ENCODE measurements around the gene ANKS1A.

ANKS1A gene

GRCh38 chr6:35071347-35071994 is 182.4 kb downstream of the ANKS1A start:
- Histone ChIP-seq H3K9me2 (replicated peaks; ENCODE audit: control insufficient read depth, low read length) (no peaks in the 10 kb centered on the region), H4K20me1 (ENCODE audit: control insufficient read depth, insufficient read depth, low read depth, low read length) (no peaks in the 10 kb centered on the region), H3K4me3 (ENCODE audit: low read length) (no peak overlapping the region), H3K27me3 (ENCODE audit: control insufficient read depth, low read length) (no peaks in the 10 kb centered on the region), H3K4me2 (ENCODE audit: low read length) (no peak overlapping the region), H3K9me3 (ENCODE audit: control insufficient read depth, insufficient read depth, low read length) (no peaks in the 10 kb centered on the region), H3F3A (ENCODE audit: control insufficient read depth, insufficient read depth) (no peaks in the 10 kb centered on the region), H3K4me1 (ENCODE audit: control insufficient read depth, low read length) (no peaks in the 10 kb centered on the region), H3K27ac (ENCODE audit: low read depth, low read length) (no peak overlapping the region), H3K36me3 (ENCODE audit: control insufficient read depth, low read length) (no peaks in the 10 kb centered on the region), H3K79me2 (ENCODE audit: control insufficient read depth, low read length) (no peaks in the 10 kb centered on the region)
- TF ChIP-seq CTCF (IDR thresholded peaks at IDR 0.05; ENCODE audit: low read depth, low read length, poor library complexity, severe bottlenecking) (no peak), EZH2phosphoT487 (IDR thresholded peaks at IDR 0.05; ENCODE audit: borderline replicate concordance, low read length) (no peak)

GRCh38 chr6:35072051-35072697 is 183.1 kb downstream of the ANKS1A start:
- no peak overlapping the region for H3K4me2 ChIP-seq (ENCODE audit: low read length)
- no peak overlapping the region for H3K4me3 ChIP-seq (ENCODE audit: low read length)
- H3K4me1 ChIP-seq (ENCODE audit: control insufficient read depth, low read length), result no peaks in the 10 kb centered on the region
- no peak overlapping the region for H3K27ac ChIP-seq (ENCODE audit: low read depth, low read length)
- no peaks in the 10 kb centered on the region for H3K36me3 ChIP-seq (ENCODE audit: control insufficient read depth, low read length)
- no peaks in the 10 kb centered on the region for H3K79me2 ChIP-seq (ENCODE audit: control insufficient read depth, low read length)
- no peaks in the 10 kb centered on the region for H3K27me3 ChIP-seq (ENCODE audit: control insufficient read depth, low read length)
- H3F3A ChIP-seq (ENCODE audit: control insufficient read depth, insufficient read depth), result no peaks in the 10 kb centered on the region
- no peaks in the 10 kb centered on the region for H4K20me1 ChIP-seq (ENCODE audit: control insufficient read depth, insufficient read depth, low read depth, low read length)
- no peak for TF ChIP-seq CTCF (IDR thresholded peaks at IDR 0.05; ENCODE audit: low read depth, low read length, poor library complexity, severe bottlenecking)
- no peak for TF ChIP-seq EZH2phosphoT487 (IDR thresholded peaks at IDR 0.05; ENCODE audit: borderline replicate concordance, low read length)
- H3K9me2 ChIP-seq (replicated peaks; ENCODE audit: control insufficient read depth, low read length), result no peaks in the 10 kb centered on the region
- H3K9me3 ChIP-seq (ENCODE audit: control insufficient read depth, insufficient read depth, low read length), result no peaks in the 10 kb centered on the region

GRCh38 chr6:35072698-35073055 is 183.6 kb downstream of the ANKS1A start:
- Histone ChIP-seq H3F3A (ENCODE audit: control insufficient read depth, insufficient read depth) (no peaks in the 10 kb centered on the region), H3K4me1 (ENCODE audit: control insufficient read depth, low read length) (no peaks in the 10 kb centered on the region), H3K27ac (ENCODE audit: low read depth, low read length) (no peak overlapping the region), H4K20me1 (ENCODE audit: control insufficient read depth, insufficient read depth, low read depth, low read length) (no peaks in the 10 kb centered on the region), H3K36me3 (ENCODE audit: control insufficient read depth, low read length) (no peaks in the 10 kb centered on the region), H3K27me3 (ENCODE audit: control insufficient read depth, low read length) (no peaks in the 10 kb centered on the region), H3K9me3 (ENCODE audit: control insufficient read depth, insufficient read depth, low read length) (no peaks in the 10 kb centered on the region), H3K9me2 (replicated peaks; ENCODE audit: control insufficient read depth, low read length) (no peaks in the 10 kb centered on the region), H3K79me2 (ENCODE audit: control insufficient read depth, low read length) (no peaks in the 10 kb centered on the region), H3K4me3 (ENCODE audit: low read length) (no peak overlapping the region), H3K4me2 (ENCODE audit: low read length) (no peak overlapping the region)
- TF ChIP-seq EZH2phosphoT487 (IDR thresholded peaks at IDR 0.05; ENCODE audit: borderline replicate concordance, low read length) (no peak), CTCF (IDR thresholded peaks at IDR 0.05; ENCODE audit: low read depth, low read length, poor library complexity, severe bottlenecking) (no peak)
